MM.1S (cell line): ENCODE results near the gene NFATC2.

ENCODE experiments used
- DNase-seq: peaks from one replicate; pipeline ENCODE4 v3.0.0-alpha.2; 2015
- H2AFZ ChIP-seq: fragments of 300-600 bp; sonication (generic); 2 replicates; pipeline ENCODE4 v1.6.0; 2016; ENCODE audit warnings: antibody characterized with exemption, low read length
- H3F3A ChIP-seq: fragments of 300-600 bp; sonication (generic); 2 replicates; pipeline ENCODE4 v1.6.1; 2016; ENCODE audit warnings: mild to moderate bottlenecking, antibody characterized with exemption, low read length, moderate library complexity, mixed read lengths; ENCODE audit not compliant: insufficient read depth
- H3K27ac ChIP-seq: fragments of 300-600 bp; sonication (generic); 2 replicates; pipeline ENCODE4 v1.5.1; 2016; ENCODE audit warnings: mild to moderate bottlenecking, low read length
- H3K27me3 ChIP-seq: fragments of 300-600 bp; sonication (generic); replicated peaks from 2 replicates; pipeline ENCODE4 v1.6.0; 2016; ENCODE audit warnings: low read length; ENCODE audit not compliant: insufficient read depth
- H3K36me3 ChIP-seq: fragments of 300-600 bp; sonication (generic); replicated peaks from 2 replicates; pipeline ENCODE4 v1.6.1; 2016; ENCODE audit warnings: mild to moderate bottlenecking, low read length, mixed read lengths; ENCODE audit not compliant: insufficient read depth
- H3K4me1 ChIP-seq: fragments of 300-600 bp; sonication (generic); 2 replicates; pipeline ENCODE4 v1.6.1; 2016; ENCODE audit warnings: low read length, mixed read lengths
- H3K4me2 ChIP-seq: fragments of 300-600 bp; sonication (generic); 2 replicates; pipeline ENCODE4 v1.6.0; 2016; ENCODE audit warnings: low read depth, low read length
- H3K4me3 ChIP-seq: fragments of 300-600 bp; sonication (generic); 2 replicates; pipeline ENCODE4 v1.5.1; 2016; ENCODE audit warnings: low read length, mixed read lengths
- H3K79me2 ChIP-seq: fragments of 300-600 bp; sonication (generic); 2 replicates; pipeline ENCODE4 v1.6.1; 2016; ENCODE audit warnings: mixed run types, low read length, mixed read lengths
- H3K9ac ChIP-seq: fragments of 300-600 bp; sonication (generic); 2 replicates; pipeline ENCODE4 v1.6.1; 2016; ENCODE audit warnings: low read length, mixed read lengths
- H3K9me2 ChIP-seq: fragments of 300-600 bp; sonication (generic); replicated peaks from 2 replicates; pipeline ENCODE4 v1.6.1; 2016; ENCODE audit warnings: mild to moderate bottlenecking, low read length, mixed read lengths; ENCODE audit not compliant: insufficient read depth
- H3K9me3 ChIP-seq: fragments of 300-600 bp; sonication (generic); replicated peaks from 2 replicates; pipeline ENCODE4 v1.6.1; 2016; ENCODE audit warnings: mild to moderate bottlenecking, low read length, mixed read lengths; ENCODE audit not compliant: insufficient read depth
- H4K20me1 ChIP-seq: fragments of 300-600 bp; sonication (generic); 2 replicates; pipeline ENCODE4 v1.6.1; 2016; ENCODE audit warnings: mild to moderate bottlenecking, low read length, moderate library complexity, mixed read lengths; ENCODE audit not compliant: insufficient read depth
- CTCF ChIP-seq: fragments of 300-600 bp; sonication (generic); IDR thresholded peaks from 2 replicates; pipeline ENCODE4 v1.5.1; 2016; ENCODE audit warnings: antibody characterized with exemption, low read length, mixed read lengths
- EZH2 ChIP-seq: fragments of 300-600 bp; sonication (generic); optimal IDR thresholded peaks from 2 replicates; pipeline ENCODE3; 2017; ENCODE audit warnings: low read depth, mild to moderate bottlenecking, antibody characterized with exemption, low read length, mixed read lengths
- EZH2phosphoT487 ChIP-seq: fragments of 300-600 bp; sonication (generic); IDR thresholded peaks from 2 replicates; pipeline ENCODE4 v1.6.1; 2018; ENCODE audit warnings: antibody characterized with exemption, low read length

NFATC2 gene

GRCh38 chr20:51361258-51361657 is 181.3 kb downstream of the NFATC2 start:
- Histone ChIP-seq H3K4me2 (no peak overlapping the region), H3K27ac (no peak overlapping the region), H3F3A (peaks cover 4% of the 10 kb centered on the region; the same call in 1 of the 2 replicates), H3K36me3 (no peaks in the 10 kb centered on the region), H3K4me3 (no peak overlapping the region), H2AFZ (no peak overlapping the region), H3K9ac (no peak overlapping the region), H3K9me3 (no peaks in the 10 kb centered on the region), H3K27me3 (no peaks in the 10 kb centered on the region), H3K4me1 (peaks cover 15% of the 10 kb centered on the region), H3K9me2 (no peaks in the 10 kb centered on the region), H4K20me1 (no peaks in the 10 kb centered on the region), H3K79me2 (no peaks in the 10 kb centered on the region)
- no peak for DNase-seq
- no peak for TF ChIP-seq EZH2
- no peak for TF ChIP-seq EZH2phosphoT487
- no peak for TF ChIP-seq CTCF

DNA sequence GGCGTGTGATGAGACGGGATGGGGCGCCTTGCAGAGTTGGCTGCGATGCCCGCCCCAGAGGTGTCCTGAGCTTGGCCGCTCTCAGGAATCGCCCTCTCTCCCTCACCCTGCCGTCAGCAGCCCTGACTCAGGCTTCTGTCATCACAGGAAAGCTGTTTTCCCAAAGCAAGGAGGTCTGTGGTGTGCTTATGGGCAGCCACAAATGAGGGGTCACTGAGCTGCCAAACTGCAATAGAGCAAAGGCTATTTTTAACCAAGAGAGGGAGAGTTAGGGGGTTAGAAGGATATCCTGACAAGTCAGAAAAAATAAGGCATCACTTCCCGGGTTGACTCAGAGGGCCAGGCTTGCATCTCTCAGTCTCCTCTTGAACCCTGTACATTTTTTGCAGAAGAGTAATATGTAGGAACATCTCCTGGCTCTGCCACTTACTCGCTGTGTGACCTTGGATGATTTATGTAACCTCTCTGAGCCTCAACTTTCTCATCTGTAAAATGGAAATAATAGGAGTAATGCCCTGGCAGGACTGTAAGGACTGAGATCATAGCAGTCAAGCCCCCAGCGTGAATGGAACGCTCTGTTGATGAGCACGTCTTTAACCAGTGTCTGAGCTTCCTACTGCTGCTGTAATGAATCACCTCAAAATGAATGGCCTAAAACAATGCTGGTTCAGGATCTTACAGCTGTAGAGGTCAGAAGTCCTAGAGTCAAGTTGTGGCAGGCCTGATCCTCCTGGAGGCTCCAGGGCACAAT is 181.9 kb downstream of the NFATC2 start:
- no peak overlapping the region for H3K27ac ChIP-seq
- no peaks in the 10 kb centered on the region for H4K20me1 ChIP-seq
- no peaks in the 10 kb centered on the region for H3K79me2 ChIP-seq
- no peaks in the 10 kb centered on the region for H3K27me3 ChIP-seq
- peaks cover 4% of the 10 kb centered on the region; the same call in 1 of the 2 replicates for H3F3A ChIP-seq
- no peak overlapping the region for H3K9ac ChIP-seq
- no peak for DNase-seq
- H3K4me2 ChIP-seq, result no peak overlapping the region
- H3K4me3 ChIP-seq, result no peak overlapping the region
- H3K9me2 ChIP-seq, result no peaks in the 10 kb centered on the region
- no peaks in the 10 kb centered on the region for H3K9me3 ChIP-seq
- no peak overlapping the region for H2AFZ ChIP-seq
- peaks cover 15% of the 10 kb centered on the region for H3K4me1 ChIP-seq
- TF ChIP-seq EZH2phosphoT487 (no peak), EZH2 (no peak), CTCF (no peak)
- H3K36me3 ChIP-seq, result no peaks in the 10 kb centered on the region

DNA sequence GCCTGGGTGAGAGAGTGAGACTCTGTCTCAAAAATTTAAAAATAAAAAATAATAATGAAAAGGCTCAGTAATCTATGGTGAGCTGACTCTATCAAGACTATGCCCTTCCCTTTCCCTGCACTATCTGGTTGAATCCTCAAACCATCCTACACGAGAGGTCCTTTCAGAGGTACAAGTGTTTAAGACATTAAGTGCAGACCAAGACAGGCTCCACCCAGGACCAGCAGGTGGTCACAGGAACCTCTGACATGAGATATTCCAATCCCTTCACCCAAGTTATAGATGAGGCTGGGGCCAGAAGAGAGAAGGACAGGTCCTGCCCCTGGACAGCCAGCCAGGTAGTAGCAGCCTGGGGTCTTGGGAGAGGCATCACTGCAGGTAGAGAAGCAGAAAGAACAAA is 182.6 kb downstream of the NFATC2 start:
- Histone ChIP-seq H3K79me2 (no peaks in the 10 kb centered on the region), H3K9ac (no peak overlapping the region), H3K4me2 (no peak overlapping the region), H3K9me3 (no peaks in the 10 kb centered on the region), H3K9me2 (no peaks in the 10 kb centered on the region), H3K27me3 (no peaks in the 10 kb centered on the region), H2AFZ (no peak overlapping the region), H3K36me3 (no peaks in the 10 kb centered on the region), H3K27ac (no peak overlapping the region), H3K4me1 (peaks cover 15% of the 10 kb centered on the region), H4K20me1 (no peaks in the 10 kb centered on the region), H3K4me3 (no peak overlapping the region), H3F3A (peaks cover 4% of the 10 kb centered on the region; the same call in 1 of the 2 replicates)
- DNase-seq, result no peak
- TF ChIP-seq EZH2, result no peak
- no peak for TF ChIP-seq CTCF
- no peak for TF ChIP-seq EZH2phosphoT487
